GF-D8 (cell line): ENCODE measurements around the gene PEF1.

Experiments
- DNase-seq: peaks from one replicate; lab custom pipeline; 2025; lab: John Stamatoyannopoulos, UW

The PEF1 gene

GRCh38 chr1:31584869-31585735 is 59.6 kb downstream of the PEF1 start:
- DNase-seq = no peak

GRCh38 chr1:31583995-31584868 is 60.4 kb downstream of the PEF1 start:
- DNase-seq = no peak

GRCh38 chr1:31583082-31583994 is 61.3 kb downstream of the PEF1 start:
- DNase-seq = no peak

- DNase-seq = no peak
These were observed 62.6 kb downstream of the PEF1 start for GRCh38 chr1:31581821-31582810.

GRCh38 chr1:31580891-31581603 is 63.6 kb downstream of the PEF1 start:
- DNase-seq = no peak

- DNase-seq = no peak
These were observed 64.2 kb downstream of the PEF1 start for GRCh38 chr1:31580513-31580870.
